MM.1S (cell line): Measurements from ENCODE around the gene ZNF808.

ENCODE experiments used
- DNase-seq: peaks from one replicate; pipeline ENCODE4 v3.0.0-alpha.2; 2015
- H2AFZ ChIP-seq: fragments of 300-600 bp; sonication (generic); 2 replicates; pipeline ENCODE4 v1.6.0; 2016; ENCODE audit warnings: antibody characterized with exemption, low read length
- H3F3A ChIP-seq: fragments of 300-600 bp; sonication (generic); 2 replicates; pipeline ENCODE4 v1.6.1; 2016; ENCODE audit warnings: mild to moderate bottlenecking, antibody characterized with exemption, low read length, moderate library complexity, mixed read lengths; ENCODE audit not compliant: insufficient read depth
- H3K27ac ChIP-seq: fragments of 300-600 bp; sonication (generic); 2 replicates; pipeline ENCODE4 v1.5.1; 2016; ENCODE audit warnings: mild to moderate bottlenecking, low read length
- H3K27me3 ChIP-seq: fragments of 300-600 bp; sonication (generic); replicated peaks from 2 replicates; pipeline ENCODE4 v1.6.0; 2016; ENCODE audit warnings: low read length; ENCODE audit not compliant: insufficient read depth
- H3K36me3 ChIP-seq: fragments of 300-600 bp; sonication (generic); replicated peaks from 2 replicates; pipeline ENCODE4 v1.6.1; 2016; ENCODE audit warnings: mild to moderate bottlenecking, low read length, mixed read lengths; ENCODE audit not compliant: insufficient read depth
- H3K4me1 ChIP-seq: fragments of 300-600 bp; sonication (generic); 2 replicates; pipeline ENCODE4 v1.6.1; 2016; ENCODE audit warnings: low read length, mixed read lengths
- H3K4me2 ChIP-seq: fragments of 300-600 bp; sonication (generic); 2 replicates; pipeline ENCODE4 v1.6.0; 2016; ENCODE audit warnings: low read depth, low read length
- H3K4me3 ChIP-seq: fragments of 300-600 bp; sonication (generic); 2 replicates; pipeline ENCODE4 v1.5.1; 2016; ENCODE audit warnings: low read length, mixed read lengths
- H3K79me2 ChIP-seq: fragments of 300-600 bp; sonication (generic); 2 replicates; pipeline ENCODE4 v1.6.1; 2016; ENCODE audit warnings: mixed run types, low read length, mixed read lengths
- H3K9ac ChIP-seq: fragments of 300-600 bp; sonication (generic); 2 replicates; pipeline ENCODE4 v1.6.1; 2016; ENCODE audit warnings: low read length, mixed read lengths
- H3K9me2 ChIP-seq: fragments of 300-600 bp; sonication (generic); replicated peaks from 2 replicates; pipeline ENCODE4 v1.6.1; 2016; ENCODE audit warnings: mild to moderate bottlenecking, low read length, mixed read lengths; ENCODE audit not compliant: insufficient read depth
- H3K9me3 ChIP-seq: fragments of 300-600 bp; sonication (generic); replicated peaks from 2 replicates; pipeline ENCODE4 v1.6.1; 2016; ENCODE audit warnings: mild to moderate bottlenecking, low read length, mixed read lengths; ENCODE audit not compliant: insufficient read depth
- H4K20me1 ChIP-seq: fragments of 300-600 bp; sonication (generic); 2 replicates; pipeline ENCODE4 v1.6.1; 2016; ENCODE audit warnings: mild to moderate bottlenecking, low read length, moderate library complexity, mixed read lengths; ENCODE audit not compliant: insufficient read depth
- EZH2 ChIP-seq: fragments of 300-600 bp; sonication (generic); optimal IDR thresholded peaks from 2 replicates; pipeline ENCODE3; 2017; ENCODE audit warnings: low read depth, mild to moderate bottlenecking, antibody characterized with exemption, low read length, mixed read lengths
- EZH2phosphoT487 ChIP-seq: fragments of 300-600 bp; sonication (generic); IDR thresholded peaks from 2 replicates; pipeline ENCODE4 v1.6.1; 2018; ENCODE audit warnings: antibody characterized with exemption, low read length
- TF ChIP-seq, protein P1 (sequence below): fragments of 300-600 bp; sonication (generic); IDR thresholded peaks from 2 replicates; pipeline ENCODE4 v1.5.1; 2016; ENCODE audit warnings: antibody characterized with exemption, low read length, mixed read lengths

The ZNF808 gene

DNA sequence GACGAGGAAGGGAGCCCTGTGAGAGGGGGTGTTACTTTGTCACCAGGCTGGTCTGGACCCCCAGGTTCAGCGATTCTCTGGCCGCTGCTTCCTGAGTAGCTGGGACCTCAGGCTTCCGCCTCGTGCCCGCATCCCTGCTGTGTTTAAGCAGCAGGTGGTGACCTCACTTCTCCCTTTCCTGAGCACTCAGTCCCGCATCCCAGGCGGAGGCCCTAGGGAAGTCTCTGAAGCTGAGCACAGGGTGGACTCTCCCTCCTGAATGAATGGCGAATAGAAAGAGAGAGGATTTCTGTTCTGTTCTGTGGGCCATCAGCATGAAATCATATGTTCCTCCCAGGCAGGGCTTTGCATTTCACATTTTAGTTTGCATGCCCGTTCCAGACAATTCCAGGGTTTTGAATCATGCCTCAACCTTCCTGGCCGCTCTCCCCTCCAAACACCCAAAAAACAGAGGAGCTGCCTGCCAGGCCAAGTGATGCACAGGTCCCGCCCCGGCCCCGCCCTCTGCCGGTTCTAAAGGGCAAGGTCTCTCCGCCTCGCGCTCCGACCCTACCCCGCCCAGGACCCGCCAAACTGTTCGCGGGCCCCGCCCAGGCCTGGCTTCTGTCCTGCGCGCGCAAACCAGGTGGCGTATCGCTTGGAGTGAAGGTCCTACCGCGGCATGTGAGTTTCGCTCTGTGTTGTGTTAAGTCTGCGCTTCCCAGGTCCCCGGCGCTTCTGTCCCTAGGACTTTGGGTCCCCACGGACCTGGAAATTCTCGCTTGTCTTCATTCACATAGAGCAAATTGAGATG is 35.1 kb upstream of the ZNF808 start:
- Histone ChIP-seq H3K79me2 (no peaks in the 10 kb centered on the region), H3K9me3 (no peaks in the 10 kb centered on the region), H3K27ac (no peak overlapping the region), H3K36me3 (no peaks in the 10 kb centered on the region), H3K4me2 (no peak overlapping the region), H3K27me3 (no peaks in the 10 kb centered on the region), H3K4me3 (no peak overlapping the region), H3K9me2 (no peaks in the 10 kb centered on the region), H3F3A (no peaks in the 10 kb centered on the region), H4K20me1 (no peaks in the 10 kb centered on the region), H3K4me1 (no peaks in the 10 kb centered on the region), H3K9ac (no peak overlapping the region), H2AFZ (no peak overlapping the region)
- no peak for DNase-seq
- no peak for TF ChIP-seq EZH2phosphoT487
- TF ChIP-seq EZH2 = no peak
- TF ChIP-seq, protein P1, sequence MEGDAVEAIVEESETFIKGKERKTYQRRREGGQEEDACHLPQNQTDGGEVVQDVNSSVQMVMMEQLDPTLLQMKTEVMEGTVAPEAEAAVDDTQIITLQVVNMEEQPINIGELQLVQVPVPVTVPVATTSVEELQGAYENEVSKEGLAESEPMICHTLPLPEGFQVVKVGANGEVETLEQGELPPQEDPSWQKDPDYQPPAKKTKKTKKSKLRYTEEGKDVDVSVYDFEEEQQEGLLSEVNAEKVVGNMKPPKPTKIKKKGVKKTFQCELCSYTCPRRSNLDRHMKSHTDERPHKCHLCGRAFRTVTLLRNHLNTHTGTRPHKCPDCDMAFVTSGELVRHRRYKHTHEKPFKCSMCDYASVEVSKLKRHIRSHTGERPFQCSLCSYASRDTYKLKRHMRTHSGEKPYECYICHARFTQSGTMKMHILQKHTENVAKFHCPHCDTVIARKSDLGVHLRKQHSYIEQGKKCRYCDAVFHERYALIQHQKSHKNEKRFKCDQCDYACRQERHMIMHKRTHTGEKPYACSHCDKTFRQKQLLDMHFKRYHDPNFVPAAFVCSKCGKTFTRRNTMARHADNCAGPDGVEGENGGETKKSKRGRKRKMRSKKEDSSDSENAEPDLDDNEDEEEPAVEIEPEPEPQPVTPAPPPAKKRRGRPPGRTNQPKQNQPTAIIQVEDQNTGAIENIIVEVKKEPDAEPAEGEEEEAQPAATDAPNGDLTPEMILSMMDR = no peak

DNA sequence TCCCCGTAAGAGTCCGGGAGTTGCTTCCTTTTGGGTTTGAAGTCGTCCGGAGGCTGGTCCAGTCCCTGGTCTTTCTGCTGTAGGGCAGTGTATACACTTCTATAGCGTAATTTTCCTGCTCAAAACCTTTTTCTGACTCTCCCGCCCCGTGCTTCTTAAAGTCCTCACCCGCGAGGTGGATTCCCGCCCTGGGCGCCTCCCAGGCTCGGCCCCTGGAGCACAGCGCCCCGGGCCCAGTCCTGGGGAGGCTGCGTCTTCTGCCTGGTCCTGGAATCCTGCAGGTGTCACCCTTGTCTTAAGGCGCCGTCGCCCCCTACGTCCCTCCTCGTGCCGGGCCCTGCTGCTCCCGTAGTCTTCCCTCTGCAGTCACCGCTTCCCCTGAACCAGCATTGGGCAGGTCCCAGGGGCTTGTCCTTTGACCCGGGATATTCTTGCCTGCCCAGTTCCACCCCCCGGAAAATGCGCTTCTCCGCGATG is 34.4 kb upstream of the ZNF808 start:
- no peaks in the 10 kb centered on the region for H3K9me2 ChIP-seq
- no peak for DNase-seq
- no peaks in the 10 kb centered on the region for H3K4me1 ChIP-seq
- TF ChIP-seq EZH2phosphoT487 (no peak), EZH2 (no peak)
- TF ChIP-seq, protein P1 = no peak
- H3F3A ChIP-seq = no peaks in the 10 kb centered on the region
- no peaks in the 10 kb centered on the region for H3K9me3 ChIP-seq
- no peak overlapping the region for H3K9ac ChIP-seq
- H3K27me3 ChIP-seq = no peaks in the 10 kb centered on the region
- no peak overlapping the region for H3K4me3 ChIP-seq
- no peak overlapping the region for H3K4me2 ChIP-seq
- no peaks in the 10 kb centered on the region for H3K79me2 ChIP-seq
- H4K20me1 ChIP-seq = no peaks in the 10 kb centered on the region
- no peaks in the 10 kb centered on the region for H3K36me3 ChIP-seq
- no peak overlapping the region for H2AFZ ChIP-seq
- H3K27ac ChIP-seq = no peak overlapping the region

DNA sequence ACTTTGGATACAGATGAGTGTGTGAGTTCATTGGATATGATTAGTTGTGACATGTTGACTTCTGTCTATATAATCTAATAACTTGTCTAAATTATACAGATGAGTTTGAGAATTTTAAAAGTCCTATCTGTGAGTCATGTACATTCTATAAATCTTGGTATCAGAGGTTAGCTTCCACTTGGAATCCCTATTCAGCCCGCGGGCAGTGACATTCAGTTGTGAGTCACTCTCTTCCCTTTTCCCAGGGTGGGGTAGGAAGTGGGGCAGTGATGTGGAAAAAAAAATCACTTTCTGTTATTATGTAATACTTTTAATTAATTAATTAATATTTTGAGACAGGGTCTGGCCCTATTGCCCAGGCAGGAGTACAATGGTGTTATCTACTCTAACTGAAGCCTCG is 33.0 kb upstream of the ZNF808 start:
- Histone ChIP-seq H3K4me3 (no peak overlapping the region), H3K4me1 (no peaks in the 10 kb centered on the region), H3K27ac (no peak overlapping the region), H3K9ac (no peak overlapping the region), H3K79me2 (no peaks in the 10 kb centered on the region), H4K20me1 (no peaks in the 10 kb centered on the region), H3K27me3 (no peaks in the 10 kb centered on the region), H3K9me2 (no peaks in the 10 kb centered on the region), H2AFZ (no peak overlapping the region), H3K4me2 (no peak overlapping the region), H3K9me3 (no peaks in the 10 kb centered on the region), H3F3A (no peaks in the 10 kb centered on the region), H3K36me3 (no peaks in the 10 kb centered on the region)
- DNase-seq = no peak
- TF ChIP-seq EZH2 = no peak
- TF ChIP-seq, protein P1 = no peak
- no peak for TF ChIP-seq EZH2phosphoT487
